Neural progenitor cell (in vitro differentiated cells): ENCODE data around the gene CACNA1B.

Experiments
- CTCF ChIP-seq: fragments of 200-600 bp; sonication (generic); IDR thresholded peaks from 2 replicates; pipeline ENCODE4 v1.5.1; 2017; ENCODE audit warnings: antibody characterized with exemption, mild to moderate bottlenecking
- EZH2phosphoT487 ChIP-seq: fragments of 200-600 bp; sonication (generic); IDR thresholded peaks from 2 replicates; pipeline ENCODE4 v1.6.1; 2017; ENCODE audit warnings: antibody characterized with exemption

GRCh38 chr9:138120511-138121437 lies 243.2 kb downstream of the CACNA1B start:
- no peak for TF ChIP-seq CTCF
- no peak for TF ChIP-seq EZH2phosphoT487
